ENCODE measurements around the gene GTF3C4. TPM values are rescaled to one million over a fixed set of nuclear protein-coding genes. Genes with fewer than 3 reads are reported as not detected.
"Not testable (repeated sequence)": the region's sequence is repeated elsewhere in the genome, so short reads cannot be mapped to it uniquely, and the experiment has no call there.

Gene GTF3C4
- total RNA-seq, 4 donors from 2014 or later = 16.6 to 25.9 (median 24.1) TPM

GRCh38 chr9:132717326-132717945, 47.2 kb downstream of the GTF3C4 start:
- 74% methylated on average over 13 of the region's 13 CpGs for WGBS
- no peak overlapping the region for H3K4me3 ChIP-seq
- H3K9me3 ChIP-seq = no peaks in the 10 kb centered on the region
- TF ChIP-seq EP300 (IDR thresholded peaks at IDR 0.05) (no peak), POLR2AphosphoS5 (IDR thresholded peaks at IDR 0.05) (no peak)
- no peak overlapping the region for H3K27ac ChIP-seq
- peak in 1 of 2 donors; percentile 68 for DNase-seq (ENCODE audit: low spot score in 2 of 2)
- H3K27me3 ChIP-seq = peaks cover 11% of the 10 kb centered on the region
- H3K36me3 ChIP-seq = no peaks in the 10 kb centered on the region
- no peaks in the 10 kb centered on the region for H3K4me1 ChIP-seq

- not testable (repeated sequence) for H3K4me3 ChIP-seq, H3K9me3 ChIP-seq, H3K4me1 ChIP-seq, H3K27ac ChIP-seq, H3K36me3 ChIP-seq
- 60% methylated on average over 8 of the region's 8 CpGs for WGBS
- DNase-seq (ENCODE audit: low spot score in 2 of 2) = peak in 1 of 2 donors; percentile 4
- peaks cover 11% of the 10 kb centered on the region for H3K27me3 ChIP-seq
Observed at GRCh38 chr9:132718381-132718928, 48.2 kb downstream of the GTF3C4 start.

DNA sequence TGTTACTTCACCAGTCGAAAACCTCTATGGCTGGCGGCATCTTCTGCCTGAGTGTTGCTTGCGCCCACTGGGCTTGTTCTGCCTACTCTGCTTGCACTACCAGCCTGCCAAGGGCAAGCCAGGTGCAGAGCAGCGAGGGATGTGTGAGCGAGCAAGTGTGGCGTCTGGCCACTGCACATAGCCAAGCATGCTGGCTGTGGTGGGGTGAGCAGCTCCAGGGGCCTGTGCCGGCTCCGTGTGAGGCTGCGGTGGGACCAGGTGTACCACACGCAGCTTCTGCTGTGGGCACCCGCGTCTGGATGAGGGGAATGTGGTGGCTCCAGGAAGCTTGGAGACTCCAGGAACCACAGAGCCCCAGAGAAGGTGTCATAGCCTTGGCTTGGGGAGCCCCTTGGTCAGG, 51.4 kb downstream of the GTF3C4 start:
- Histone ChIP-seq H3K4me3 (no peak overlapping the region), H3K36me3 (no peaks in the 10 kb centered on the region), H3K27ac (no peak overlapping the region), H3K9me3 (no peaks in the 10 kb centered on the region), H3K27me3 (peaks cover 11% of the 10 kb centered on the region), H3K4me1 (no peaks in the 10 kb centered on the region)
- DNase-seq (ENCODE audit: low spot score in 2 of 2) = no peak
- 67% methylated on average over 12 of the region's 12 CpGs for WGBS
- no peak for TF ChIP-seq EP300 (IDR thresholded peaks at IDR 0.05)
- no peak for TF ChIP-seq CTCF (IDR thresholded peaks at IDR 0.05)
- no peak for TF ChIP-seq POLR2A (IDR thresholded peaks at IDR 0.05)
- no peak for TF ChIP-seq POLR2AphosphoS5 (IDR thresholded peaks at IDR 0.05)

- H3K4me1 ChIP-seq = no peaks in the 10 kb centered on the region
- no peaks in the 10 kb centered on the region for H3K36me3 ChIP-seq
- no peak overlapping the region for H3K27ac ChIP-seq
- no peak for DNase-seq (ENCODE audit: low spot score in 2 of 2)
- peaks cover 6% of the 10 kb centered on the region for H3K27me3 ChIP-seq
- TF ChIP-seq POLR2A (IDR thresholded peaks at IDR 0.05) (no peak), EP300 (IDR thresholded peaks at IDR 0.05) (no peak), POLR2AphosphoS5 (IDR thresholded peaks at IDR 0.05) (no peak), CTCF (IDR thresholded peaks at IDR 0.05) (no peak)
- WGBS = 100% methylated on average over 2 of the region's 16 CpGs
- no peaks in the 10 kb centered on the region for H3K9me3 ChIP-seq
- no peak overlapping the region for H3K4me3 ChIP-seq
Observed at GRCh38 chr9:132722564-132723065, 52.4 kb downstream of the GTF3C4 start.

DNA sequence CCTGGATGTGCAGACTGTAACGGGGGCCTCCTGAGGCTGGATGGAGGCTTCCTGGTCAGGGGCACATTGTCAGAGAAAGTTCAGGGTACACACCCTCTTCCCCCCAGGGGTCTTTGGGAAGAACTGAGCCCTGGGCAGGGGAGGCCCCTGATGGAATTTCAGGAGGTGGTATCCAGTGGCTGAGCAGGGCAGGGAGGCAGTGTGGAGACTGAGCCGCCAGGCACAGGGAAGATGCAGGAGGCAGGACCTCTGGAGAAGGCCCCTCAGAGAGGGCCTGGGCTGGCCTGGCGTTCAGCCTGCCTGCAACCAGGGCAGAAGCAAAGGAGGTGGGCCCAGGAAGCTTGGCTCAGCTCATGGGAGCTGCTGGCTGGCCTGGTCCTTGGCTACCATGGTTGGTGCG, 53.5 kb downstream of the GTF3C4 start:
- peaks cover 5% of the 10 kb centered on the region for H3K4me1 ChIP-seq
- no peak overlapping the region for H3K27ac ChIP-seq
- H3K27me3 ChIP-seq = peaks cover 1% of the 10 kb centered on the region
- DNase-seq (ENCODE audit: low spot score in 2 of 2) = no peak
- no peaks in the 10 kb centered on the region for H3K36me3 ChIP-seq
- no peak overlapping the region for H3K4me3 ChIP-seq
- no CpG with 5 or more reads among the region's 4 CpGs for WGBS
- no peaks in the 10 kb centered on the region for H3K9me3 ChIP-seq
- TF ChIP-seq EP300 (IDR thresholded peaks at IDR 0.05) (no peak), CTCF (IDR thresholded peaks at IDR 0.05) (no peak), POLR2A (IDR thresholded peaks at IDR 0.05) (no peak), POLR2AphosphoS5 (IDR thresholded peaks at IDR 0.05) (no peak)

DNA sequence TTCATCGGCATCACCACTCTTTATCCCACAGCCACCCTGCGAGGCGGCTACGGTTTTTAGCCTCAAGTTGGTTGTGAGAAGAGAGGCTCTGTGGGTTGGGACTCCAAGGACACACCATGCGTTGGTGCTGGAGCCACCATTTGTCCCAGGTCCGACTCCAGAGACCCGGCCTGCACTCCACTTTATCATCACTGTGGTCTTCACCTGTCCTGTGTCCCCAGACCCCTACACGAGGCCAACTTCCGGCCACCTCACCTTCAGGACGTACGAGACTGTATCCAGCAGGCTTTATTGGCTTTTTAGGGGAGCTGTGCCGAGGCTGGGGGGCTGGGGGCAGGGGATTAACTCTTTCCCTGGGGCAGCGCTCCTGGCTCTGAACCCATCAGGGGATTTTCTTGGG, 55.0 kb downstream of the GTF3C4 start:
- Histone ChIP-seq H3K9me3 (no peaks in the 10 kb centered on the region), H3K27me3 (no peaks in the 10 kb centered on the region), H3K4me1 (peaks cover 15% of the 10 kb centered on the region), H3K36me3 (no peaks in the 10 kb centered on the region), H3K27ac (no peak overlapping the region), H3K4me3 (no peak overlapping the region)
- DNase-seq (ENCODE audit: low spot score in 2 of 2) = no peak
- TF ChIP-seq CTCF (IDR thresholded peaks at IDR 0.05) (no peak), EP300 (IDR thresholded peaks at IDR 0.05) (no peak), POLR2AphosphoS5 (IDR thresholded peaks at IDR 0.05) (no peak)
- 97% methylated on average over 13 of the region's 13 CpGs for WGBS
